HAP-1 (cell line): ENCODE results near the gene AKIRIN2.
"Not testable (repeated sequence)": the region's sequence is repeated elsewhere in the genome, so short reads cannot be mapped to it uniquely, and the experiment has no call there.

Experiments
- DNase-seq, 2 experiments: peaks; one replicate each; pipeline ENCODE4 v3.0.0-alpha.2; 2016 to 2020; ENCODE audit warnings: low spot score in 2 of 2
- H3K27me3 ChIP-seq: fragments of 250-450 bp; sonication (Bioruptor Pico); 2 replicates; pipeline ENCODE4 v1.5.1; 2020; ENCODE audit warnings: low read depth, mild to moderate bottlenecking, moderate library complexity
- H3K36me3 ChIP-seq: fragments of 250-450 bp; sonication (Bioruptor Pico); replicated peaks from 2 replicates; pipeline ENCODE4 v1.5.1; 2020; ENCODE audit warnings: mild to moderate bottlenecking
- H3K4me1 ChIP-seq: fragments of 250-450 bp; sonication (Bioruptor Pico); 2 replicates; pipeline ENCODE4 v1.5.1; 2020; ENCODE audit warnings: mild to moderate bottlenecking
- H3K4me3 ChIP-seq: fragments of 250-450 bp; sonication (Bioruptor Pico); 2 replicates; pipeline ENCODE4 v1.5.1; 2020; ENCODE audit warnings: mild to moderate bottlenecking, moderate library complexity
- H3K9me3 ChIP-seq: fragments of 250-450 bp; sonication (Bioruptor Pico); 2 replicates; pipeline ENCODE4 v1.5.1; 2020; ENCODE audit warnings: mild to moderate bottlenecking, moderate library complexity
- in situ Hi-C: fragments of 300-500 bp; cut with MboI; formaldehyde crosslinking; loops from 3 replicates; pipeline ENCODE4 v1.14.3; 2020; ENCODE audit warnings: low sequenced_read_pairs, inconsistent platforms, mixed read lengths

AKIRIN2 gene

GRCh38 chr6:87728706-87729105 is 26.7 kb upstream of the AKIRIN2 start:
- Histone ChIP-seq H3K9me3 (no peaks in the 10 kb centered on the region), H3K4me1 (peaks cover 9% of the 10 kb centered on the region), H3K36me3 (no peaks in the 10 kb centered on the region), H3K27me3 (no peaks in the 10 kb centered on the region), H3K4me3 (no peak overlapping the region)
- no peak for DNase-seq
- in situ Hi-C loops, result no loop called here

GRCh38 chr6:87724983-87725811 is 23.2 kb upstream of the AKIRIN2 start:
- H3K4me1 ChIP-seq, result peaks cover 22% of the 10 kb centered on the region

DNA sequence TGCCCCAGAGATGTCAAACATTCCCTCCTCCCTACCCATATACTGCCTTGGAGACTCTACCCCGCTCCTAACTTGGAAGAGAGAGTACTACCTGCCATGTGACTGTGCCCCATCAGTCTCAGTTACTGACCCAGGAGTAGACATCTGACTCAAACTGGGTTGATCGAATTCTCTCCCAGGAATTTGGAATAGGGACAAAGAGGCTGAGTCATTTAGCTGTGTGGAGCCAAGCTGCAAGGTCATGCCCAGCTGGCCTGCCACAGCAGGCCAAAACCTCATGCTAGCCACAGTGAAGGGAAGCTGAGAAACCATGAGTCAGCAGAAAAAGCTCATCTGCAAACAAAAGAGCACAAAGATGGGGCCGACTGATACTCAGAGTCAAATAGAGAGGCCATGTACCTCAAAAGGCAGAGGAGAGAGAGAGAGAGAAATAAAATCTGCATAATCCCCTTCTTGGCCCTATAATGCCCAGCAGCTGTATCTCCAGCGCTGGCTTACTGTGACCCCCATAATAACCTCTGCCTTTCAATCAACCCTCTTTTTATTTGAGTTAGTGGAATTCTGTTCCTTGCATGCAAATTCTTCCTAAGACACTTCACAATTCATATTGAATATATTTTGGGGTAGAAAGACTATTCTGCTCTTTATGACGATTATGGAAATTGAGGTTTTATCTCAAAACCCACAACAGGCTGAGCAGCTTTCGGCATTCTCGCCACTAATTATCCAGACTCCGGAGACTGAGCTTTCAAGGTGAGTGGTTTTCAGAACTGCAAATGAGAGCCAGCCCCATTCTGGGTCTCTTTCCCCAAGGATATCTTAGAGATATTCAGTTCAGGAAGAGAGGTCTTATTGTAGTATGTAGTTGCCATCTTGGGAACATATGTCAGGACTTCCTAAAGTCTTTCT is 21.4 kb upstream of the AKIRIN2 start:
- Histone ChIP-seq H3K9me3 (no peaks in the 10 kb centered on the region), H3K4me1 (peaks cover 22% of the 10 kb centered on the region), H3K4me3 (no peak overlapping the region), H3K36me3 (no peaks in the 10 kb centered on the region), H3K27me3 (no peaks in the 10 kb centered on the region)
- in situ Hi-C loops, result no loop called here
- DNase-seq, result peak; percentile 82 to 94

More at GRCh38 chr6:87724983-87725811, 23.2 kb upstream of the AKIRIN2 start:
- DNase-seq, result no peak
- no peak overlapping the region for H3K4me3 ChIP-seq
- no peaks in the 10 kb centered on the region for H3K36me3 ChIP-seq
- no peaks in the 10 kb centered on the region for H3K27me3 ChIP-seq
- no peaks in the 10 kb centered on the region for H3K9me3 ChIP-seq
- in situ Hi-C loops, result no loop called here

DNA sequence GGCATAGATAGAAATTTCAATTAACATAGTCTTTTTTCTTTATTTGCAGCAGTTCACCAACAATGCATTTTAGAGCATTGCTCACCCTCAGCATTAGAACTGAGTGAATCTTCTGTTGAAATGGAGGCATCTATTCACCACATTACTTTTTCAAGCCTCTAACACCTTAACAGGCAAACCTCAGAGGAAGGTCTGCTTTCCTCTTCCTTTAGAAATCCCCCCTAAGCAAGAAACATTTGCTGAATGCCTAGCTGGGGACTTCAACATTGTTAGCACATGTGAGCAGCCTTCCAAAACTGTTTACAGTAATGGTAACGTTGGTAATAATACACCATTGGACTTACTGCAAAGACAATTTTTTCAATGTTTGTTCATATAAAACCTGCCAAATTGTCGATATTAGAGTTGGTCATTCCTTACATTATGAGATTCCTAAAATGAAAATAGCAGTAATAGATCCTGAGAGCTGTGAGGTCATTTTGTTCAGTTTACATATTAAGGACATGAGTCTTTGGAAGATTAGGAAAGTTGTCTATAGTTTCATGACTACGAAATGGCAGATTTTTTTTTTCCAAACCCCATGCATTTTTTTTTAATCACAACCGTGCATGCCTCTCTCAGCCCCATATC is 20.6 kb upstream of the AKIRIN2 start:
- Histone ChIP-seq H3K9me3 (no peaks in the 10 kb centered on the region), H3K36me3 (no peaks in the 10 kb centered on the region), H3K4me3 (no peak overlapping the region), H3K27me3 (no peaks in the 10 kb centered on the region), H3K4me1 (peaks cover 22% of the 10 kb centered on the region)
- in situ Hi-C loops, result no loop called here
- no peak for DNase-seq

DNA sequence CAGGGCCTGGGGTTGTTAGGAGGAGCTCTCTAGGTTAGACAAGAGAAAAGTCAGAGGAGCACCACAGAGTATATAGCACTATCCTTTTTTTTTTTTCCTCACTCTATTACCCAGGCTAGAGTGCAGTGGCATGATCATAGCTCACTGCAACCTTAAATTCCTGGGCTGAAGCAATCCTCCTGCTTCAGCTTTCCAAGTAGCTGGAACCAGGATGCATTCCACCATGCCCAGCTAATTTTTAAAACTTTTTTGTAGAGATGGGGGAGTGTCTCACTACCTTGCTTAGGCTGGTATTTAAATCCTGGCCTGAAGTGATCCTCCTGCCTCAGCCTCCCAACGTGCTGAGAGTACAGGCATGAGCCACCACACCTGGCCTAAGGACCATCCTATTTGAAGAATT is 19.3 kb upstream of the AKIRIN2 start:
- H3K27me3 ChIP-seq, result no peaks in the 10 kb centered on the region
- no peaks in the 10 kb centered on the region for H3K9me3 ChIP-seq
- peaks cover 22% of the 10 kb centered on the region for H3K4me1 ChIP-seq
- in situ Hi-C loops, result no loop called here
- no peak for DNase-seq
- H3K36me3 ChIP-seq, result no peaks in the 10 kb centered on the region
- no peak overlapping the region for H3K4me3 ChIP-seq

GRCh38 chr6:87718662-87719433 is 16.8 kb upstream of the AKIRIN2 start:
- no peak for DNase-seq
- Histone ChIP-seq H3K36me3 (no peaks in the 10 kb centered on the region), H3K4me3 (no peak overlapping the region), H3K9me3 (no peaks in the 10 kb centered on the region), H3K27me3 (no peaks in the 10 kb centered on the region), H3K4me1 (peaks cover 23% of the 10 kb centered on the region)
- in situ Hi-C loops, result no loop called here

DNA sequence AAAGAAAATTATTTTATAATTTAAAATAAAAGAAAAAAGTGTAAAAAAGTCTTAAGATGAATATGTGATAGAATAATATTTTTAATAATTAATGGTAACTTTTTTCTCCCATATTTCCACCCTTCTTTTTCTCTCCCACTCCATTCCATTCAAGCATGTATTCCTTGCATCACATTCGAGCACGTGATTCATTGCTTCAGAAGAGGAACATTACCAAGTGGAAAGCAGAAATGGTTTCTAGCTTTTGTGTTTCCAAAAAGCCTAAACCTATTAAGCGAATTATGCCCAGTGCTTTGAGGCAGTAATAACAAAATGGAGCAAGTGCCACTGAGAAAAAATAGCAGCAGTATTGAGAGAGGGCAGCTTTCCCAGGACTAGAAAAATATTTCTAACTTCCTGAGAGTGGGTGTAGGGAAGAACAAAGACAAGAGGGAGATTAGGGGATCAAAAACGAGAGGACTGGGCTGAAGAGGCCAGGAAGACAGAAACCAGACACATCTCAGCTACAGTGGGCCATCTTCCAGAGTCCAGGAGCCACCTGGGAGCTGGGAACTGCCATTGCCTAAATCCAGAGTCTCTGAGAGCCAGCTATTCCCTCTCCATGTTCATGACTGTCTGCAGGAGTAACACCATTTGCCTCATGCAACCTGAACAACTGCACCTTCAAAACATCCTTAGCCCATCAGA is 15.0 kb upstream of the AKIRIN2 start:
- Histone ChIP-seq H3K4me3 (no peak overlapping the region), H3K36me3 (no peaks in the 10 kb centered on the region), H3K4me1 (peaks cover 8% of the 10 kb centered on the region; the same call in 1 of the 2 replicates), H3K9me3 (no peaks in the 10 kb centered on the region), H3K27me3 (no peaks in the 10 kb centered on the region)
- in situ Hi-C loops, result no loop called here
- no peak for DNase-seq

- Histone ChIP-seq H3K4me3 (no peak overlapping the region), H3K36me3 (no peaks in the 10 kb centered on the region), H3K27me3 (no peaks in the 10 kb centered on the region), H3K9me3 (no peaks in the 10 kb centered on the region), H3K4me1 (peaks cover 8% of the 10 kb centered on the region; the same call in 1 of the 2 replicates)
- DNase-seq, result no peak
- in situ Hi-C loops, result no loop called here
Observed at GRCh38 chr6:87714093-87714842, 12.2 kb upstream of the AKIRIN2 start.

GRCh38 chr6:87712713-87713112 is 10.7 kb upstream of the AKIRIN2 start:
- H3K36me3 ChIP-seq, DNase-seq, H3K9me3 ChIP-seq, H3K4me1 ChIP-seq, H3K27me3 ChIP-seq, H3K4me3 ChIP-seq, in situ Hi-C loops: not testable (repeated sequence)

DNA sequence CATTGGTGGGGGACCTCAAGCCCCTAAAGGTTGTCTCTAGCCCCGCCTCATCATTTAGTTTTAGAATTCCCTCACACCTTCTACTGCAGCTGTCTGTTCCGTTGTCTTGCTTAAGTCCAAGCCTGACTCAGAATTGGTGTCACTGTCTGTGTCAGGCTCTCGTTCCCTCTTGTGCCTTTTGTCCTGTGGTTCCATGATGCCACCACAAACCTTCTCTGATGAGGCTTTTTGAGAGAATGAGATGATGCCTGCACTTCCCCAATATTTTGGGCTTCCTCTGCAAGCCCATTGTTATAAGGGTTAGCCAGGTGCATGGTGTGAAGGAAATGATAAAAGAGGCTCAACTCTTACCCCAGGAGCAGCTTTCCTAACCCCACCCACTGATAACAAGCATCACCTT is 8.1 kb upstream of the AKIRIN2 start:
- Histone ChIP-seq H3K4me3 (no peak overlapping the region), H3K27me3 (no peaks in the 10 kb centered on the region), H3K4me1 (peaks cover 10% of the 10 kb centered on the region; the same call in 1 of the 2 replicates), H3K36me3 (no peaks in the 10 kb centered on the region), H3K9me3 (no peaks in the 10 kb centered on the region)
- in situ Hi-C loops, result no loop called here
- no peak for DNase-seq

DNA sequence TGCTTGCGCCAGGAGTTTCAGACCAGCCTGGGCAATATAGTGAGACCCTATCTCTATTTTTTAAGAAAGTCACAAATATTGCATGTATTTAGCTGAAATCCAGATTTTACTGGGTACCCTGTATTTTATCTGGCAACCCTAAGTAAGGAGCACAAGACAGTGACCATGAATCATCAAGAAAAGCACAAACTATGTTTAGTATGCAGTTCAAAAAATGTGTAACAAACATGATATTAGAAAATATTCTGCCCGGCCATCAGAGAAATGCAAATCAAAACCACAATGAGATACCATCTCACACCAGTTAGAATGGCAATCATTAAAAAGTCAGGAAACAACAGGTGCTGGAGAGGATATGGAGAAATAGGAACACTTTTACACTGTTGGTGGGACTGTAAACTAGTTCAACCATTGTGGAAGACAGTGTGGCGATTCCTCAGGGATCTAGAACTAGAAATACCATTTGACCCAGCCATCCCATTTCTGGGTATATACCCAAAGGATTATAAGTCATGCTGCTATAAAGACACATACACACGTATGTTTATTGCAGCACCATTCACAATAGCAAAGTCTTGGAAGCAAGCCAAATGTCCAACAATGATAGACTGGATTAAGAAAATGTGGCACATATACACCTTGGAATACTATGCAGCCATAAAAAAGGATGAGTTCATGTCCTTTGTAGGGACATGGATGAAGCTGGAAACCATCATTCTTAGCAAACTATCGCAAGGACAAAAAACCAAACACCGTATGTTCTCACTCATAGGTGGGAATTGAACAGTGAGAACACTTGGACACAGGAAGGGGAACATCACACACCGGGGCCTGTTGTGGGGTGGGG is 6.8 kb upstream of the AKIRIN2 start:
- DNase-seq, H3K27me3 ChIP-seq, in situ Hi-C loops, H3K4me1 ChIP-seq, H3K9me3 ChIP-seq, H3K4me3 ChIP-seq, H3K36me3 ChIP-seq: not testable (repeated sequence)
